B cell (primary cell): Measurements from ENCODE around the gene RAB9A. TPM values are rescaled to one million over a fixed set of nuclear protein-coding genes. Genes with fewer than 3 reads are reported as not detected.
A peak's percentile ranks its signal among the peaks of the same experiment; 100 is the strongest.

Experiments
- ATAC-seq: fragments of 200-7000 bp; cut with Tn5 transposase; one replicate; pipeline ENCODE4 v1.10.0; 2021; ENCODE audit warnings: low read depth, mild to moderate bottlenecking, moderate number of reproducible peaks, moderate library complexity
- CTCF ChIA-PET: fragments of 350-600 bp; sonication (Branson Sonifier 250); formaldehyde crosslinking; loops from one replicate; lab custom pipeline; 2021; ENCODE audit warnings: antibody characterized with exemption, inconsistent platforms; lab: Charles Lee
- POLR2A ChIA-PET: fragments of 350-600 bp; sonication (Branson Sonifier 250); formaldehyde crosslinking; loops from one replicate; lab custom pipeline; 2021; ENCODE audit warnings: antibody characterized with exemption; lab: Charles Lee
- DNase-seq: peaks from one replicate; pipeline ENCODE4 v3.0.0; 2013
- H2AFZ ChIP-seq: 2 replicates; pipeline ENCODE4 v1.6.1; 2012; ENCODE audit warnings: mild to moderate bottlenecking, low read depth, low read length; ENCODE audit not compliant: insufficient read depth, poor library complexity, severe bottlenecking
- H3K27ac ChIP-seq, 2 donors: 1 replicate in 1 of 2; 2 replicates in 1 of 2; pipeline ENCODE4 v1.5.1; 2012 to 2013; ENCODE audit warnings: low read length in 2 of 2, mild to moderate bottlenecking in 2 of 2, moderate library complexity in 1 of 2
- H3K27me3 ChIP-seq, 4 experiments: fragments of 200-600 bp in 1 of 4; sonication (generic) in 1 of 4; replicated peaks in 1 of 4; 1 replicate in 2 of 4; 2 replicates in 2 of 4; pipeline versions ENCODE4 v1.6.1 to v1.7.0; 2013 to 2016; ENCODE audit warnings: low read length in 3 of 4, mild to moderate bottlenecking in 2 of 4, mixed read lengths in 1 of 4, moderate library complexity in 1 of 4; ENCODE audit not compliant: insufficient read depth in 4 of 4, control insufficient read depth in 3 of 4; ENCODE audit errors: control extremely low read depth in 1 of 4
- H3K36me3 ChIP-seq, 2 experiments: replicated peaks in 1 of 2; 1 replicate in 1 of 2; 2 replicates in 1 of 2; pipeline versions ENCODE4 v1.6.1 to v1.7.1; 2013; ENCODE audit warnings: low read length in 1 of 2; ENCODE audit not compliant: insufficient read depth in 2 of 2, control insufficient read depth in 1 of 2; ENCODE audit errors: control extremely low read depth in 1 of 2, extremely low read depth in 1 of 2
- H3K4me1 ChIP-seq, 2 donors: fragments of 200-600 bp in 1 of 2; sonication (generic) in 1 of 2; 1 replicate in 1 of 2; 2 replicates in 1 of 2; pipeline versions ENCODE4 v1.5.1 to v1.6.1; 2013 to 2017; ENCODE audit warnings: low read length in 2 of 2; ENCODE audit not compliant: control insufficient read depth in 2 of 2, insufficient read depth in 2 of 2
- H3K4me2 ChIP-seq: replicated peaks from 2 replicates; pipeline ENCODE3; 2012; ENCODE audit warnings: mild to moderate bottlenecking, low read depth, low read length; ENCODE audit not compliant: poor library complexity, severe bottlenecking
- H3K4me3 ChIP-seq, 5 experiments: fragments of 200-600 bp in 1 of 5; sonication (generic) in 1 of 5; 1 replicate in 3 of 5; 2 replicates in 2 of 5; pipeline versions ENCODE4 v1.5.1 to v1.7.0; 2011 to 2016; ENCODE audit warnings: low read length in 4 of 5, mild to moderate bottlenecking in 4 of 5, low read depth in 2 of 5, control low read depth in 1 of 5, moderate library complexity in 1 of 5; ENCODE audit not compliant: insufficient read depth in 1 of 5; ENCODE audit errors: control extremely low read depth in 1 of 5, extremely low read depth in 1 of 5
- H3K79me2 ChIP-seq: fragments of 200-600 bp; sonication (generic); one replicate; pipeline ENCODE4 v1.6.0; 2016; ENCODE audit warnings: low read length; ENCODE audit not compliant: control insufficient read depth, insufficient read depth
- H3K9ac ChIP-seq: fragments of 200-600 bp; sonication (generic); 2 replicates; pipeline ENCODE4 v1.6.1; 2017; ENCODE audit warnings: mild to moderate bottlenecking, low read length, moderate library complexity
- H3K9me3 ChIP-seq, 3 donors: one replicate each; pipeline versions ENCODE4 v1.6.1 to v1.7.1; 2013; ENCODE audit warnings: low read length in 2 of 3; ENCODE audit not compliant: control insufficient read depth in 2 of 3, insufficient read depth in 1 of 3; ENCODE audit errors: control extremely low read depth in 1 of 3
- H4K20me1 ChIP-seq: 2 replicates; pipeline ENCODE4 v1.6.0; 2012; ENCODE audit warnings: mild to moderate bottlenecking, low read length; ENCODE audit not compliant: insufficient read depth, control insufficient read depth, poor library complexity, severe bottlenecking
- H3K27ac Mint-ChIP-seq: one replicate; pipeline ENCODE4 v1.8.0; 2021; ENCODE audit warnings: mixed read lengths
- H3K27me3 Mint-ChIP-seq: one replicate; pipeline ENCODE4 v1.8.0; 2021; ENCODE audit warnings: mixed read lengths
- H3K4me1 Mint-ChIP-seq: one replicate; pipeline ENCODE4 v1.8.0; 2021; ENCODE audit warnings: mixed read lengths
- H3K4me3 Mint-ChIP-seq: one replicate; pipeline ENCODE4 v1.8.0; 2021; ENCODE audit warnings: mixed read lengths
- H3K9me3 Mint-ChIP-seq: one replicate; pipeline ENCODE4 v1.8.0; 2022; ENCODE audit warnings: mixed read lengths; ENCODE audit not compliant: insufficient read depth
- CTCF ChIP-seq: fragments of 200-600 bp; IDR thresholded peaks from one replicate; pipeline ENCODE4 v1.8.0; 2022; ENCODE audit warnings: antibody characterized with exemption, mild to moderate bottlenecking
- EZH2 ChIP-seq: IDR thresholded peaks from 2 replicates; pipeline ENCODE4 v1.6.1; 2012; ENCODE audit warnings: borderline replicate concordance, low read depth, mild to moderate bottlenecking, moderate library complexity, low read length; ENCODE audit not compliant: insufficient read depth, poor library complexity, severe bottlenecking
- WGBS: methylation state at CpG from one replicate; pipeline ENCODE4 v1.1.5; 2013; ENCODE audit warnings: missing lambda C conversion rate; ENCODE audit not compliant: insufficient coverage; 5-methylcytosine and 5-hydroxymethylcytosine counted together
- intact Hi-C: fragments of 100-400 bp; cut with micrococcal nuclease; formaldehyde crosslinking; loops from one replicate; pipeline ENCODE4 v1.10.0; 2022
- polyA plus RNA-seq: library from polyadenylated mRNA; depleted of rRNA; stranded (reverse); fragments of >200 nt; gene quantifications from 2 replicates; pipeline ENCODE4 v1.2.3, GENCODE V29; 2012
- total RNA-seq, 2 donors: library from RNA; stranded (reverse); fragments of 120-200 nt in 1 of 2; gene quantifications; 1 replicate in 1 of 2; 2 replicates in 1 of 2; pipeline versions ENCODE4 v1.2.3 to v1.2.4, GENCODE V29; 2013 to 2022

Gene RAB9A
- total and polyA plus RNA-seq, 2 donors (not counting 1 experiment from before 2014, with no cell fraction given) = 11.9 to 16.7 TPM

GRCh38 chrX:13652850-13653693 lies 35.9 kb upstream of the RAB9A start, which contains the start of gene TCEANC:
Gene TCEANC, plus strand, starts transcription at chrX:13653141. Its CDS starts 9,368 bp downstream, at chrX:13662509.
- peaks cover 0 to 11% of the 10 kb centered on the region in 2 experiments for H3K36me3 ChIP-seq
- H3K4me1 Mint-ChIP-seq = peaks cover 11% of the 10 kb centered on the region
- peaks cover 19% of the 10 kb centered on the region for H3K79me2 ChIP-seq
- no peaks in the 10 kb centered on the region for H4K20me1 ChIP-seq
- ATAC-seq (peak; percentile 93), DNase-seq (peak; percentile 92)
- H2AFZ ChIP-seq = peak within 1 kb of the TSS; percentile 83
- H3K4me3 ChIP-seq = peak within 1 kb of the TSS; percentile 59 to 92 (median 78)
- WGBS = 0% methylated on average over 40 of the region's 54 CpGs
- no peak for TF ChIP-seq EZH2
- no peak for TF ChIP-seq CTCF
- peak within 1 kb of the TSS; percentile 77 for H3K4me2 ChIP-seq
- intact Hi-C loops = loop anchor here (1.0 to 5.0 kb wide), 4 partner anchors 81 to 376 kb away; partner anchors contain the start of genes GEMIN8, OFD1 and TRAPPC2
- H3K27ac ChIP-seq = peak within 1 kb of the TSS; percentile 84 to 96
- peaks cover 12 to 15% of the 10 kb centered on the region in 2 donors for H3K4me1 ChIP-seq
- CTCF ChIA-PET = interaction anchor here (0.6 to 1.6 kb wide), 6 partner anchors 82 to 882 kb away, joined by 3 to 4 read pairs (median 3); partner anchors contain the start of genes GEMIN8, OFD1 and TRAPPC2
- H3K27me3 ChIP-seq = no peaks in the 10 kb centered on the region
- H3K9ac ChIP-seq = peak within 1 kb of the TSS; percentile 82
- H3K9me3 Mint-ChIP-seq = no peaks in the 10 kb centered on the region
- peak within 1 kb of the TSS; percentile 94 for H3K4me3 Mint-ChIP-seq
- H3K9me3 ChIP-seq = no peaks in the 10 kb centered on the region
- H3K27ac Mint-ChIP-seq = peak within 1 kb of the TSS; percentile 96
- POLR2A ChIA-PET = interaction anchor here (0.6 to 1.4 kb wide), 3 partner anchors 82 to 573 kb away, joined by 3 to 7 read pairs (median 5); partner anchors contain the start of genes GEMIN8, OFD1 and TRAPPC2
- H3K27me3 Mint-ChIP-seq = no peaks in the 10 kb centered on the region
